ENCODE measurements around the gene ZNF496. TPM values are rescaled to one million over a fixed set of nuclear protein-coding genes. Genes with fewer than 3 reads are reported as not detected.

The ZNF496 gene
- total and polyA plus RNA-seq, 2 of the 4 experiments (the other 2 are of a cell fraction) = 11.7 to 16.2 TPM

- dilution Hi-C loops (cut with HindIII; ENCODE audit: low sequenced_read_pairs, unreplicated experiment) (no loop called here), in situ Hi-C loops (cut with MboI; ENCODE audit: low sequenced_read_pairs) (no loop called here), intact Hi-C loops (cut with micrococcal nuclease) (no loop called here)
- WGBS, 2 experiments (ENCODE audit: extremely low coverage in 2 of 2, insufficient read length in 1 of 2) = no CpG with 5 or more reads among the region's 5 CpGs
- Histone ChIP-seq H3K36me3 (ENCODE audit: control insufficient read depth, insufficient read depth, low read length) (peaks cover 77% of the 10 kb centered on the region), H4K20me1 (ENCODE audit: insufficient read depth, low read length) (no peaks in the 10 kb centered on the region), H4K5ac (ENCODE audit: low read depth, low read length) (no peak overlapping the region), H3K27ac (ENCODE audit: insufficient read depth, low read length) (no peak overlapping the region), H3K9me3 (ENCODE audit: control insufficient read depth, insufficient read depth, low read length) (no peaks in the 10 kb centered on the region), H2AK5ac (ENCODE audit: low read depth, low read length) (no peak overlapping the region), H3K14ac (replicated peaks; ENCODE audit: low read depth, low read length) (no peak overlapping the region), H3K56ac (ENCODE audit: extremely low read depth, insufficient read depth, low read length) (no peak overlapping the region), H2AFZ (replicated peaks; ENCODE audit: low read length, poor library complexity) (no peak overlapping the region), H3K18ac (ENCODE audit: low read depth, low read length) (no peak overlapping the region), H3K4ac (ENCODE audit: low read depth, low read length) (no peak overlapping the region), H2BK5ac (ENCODE audit: low read depth, low read length, poor library complexity, severe bottlenecking) (no peak overlapping the region), H3K4me1 (ENCODE audit: control insufficient read depth, insufficient read depth, low read length) (no peaks in the 10 kb centered on the region), H3K4me2 (ENCODE audit: low read depth, low read length) (no peak overlapping the region), H3K9ac (ENCODE audit: low read depth, low read length) (no peak overlapping the region), H3K27me3 (ENCODE audit: control insufficient read depth, insufficient read depth, low read length) (no peaks in the 10 kb centered on the region), H4K8ac (ENCODE audit: low read depth in 2 of 2, low read length in 2 of 2) (no peak overlapping the region), H3K4me3 (ENCODE audit: insufficient read depth, low read depth, low read length) (no peak overlapping the region), H3K79me1 (ENCODE audit: low read depth in 1 of 2, low read length in 2 of 2) (no peaks in the 10 kb centered on the region), H2BK20ac (ENCODE audit: low read depth, low read length) (no peak overlapping the region), H2BK120ac (ENCODE audit: low read depth, low read length) (no peak overlapping the region), H3K23ac (ENCODE audit: low read depth, low read length) (no peak overlapping the region), H3K9me1 (ENCODE audit: insufficient read depth, low read length) (0 out of 2 replicates have a peak, but pooled peaks cover 2% of the 10 kb centered on the region), H4K91ac (ENCODE audit: insufficient read depth, low read depth, low read length) (no peak overlapping the region), H2AK9ac (replicated peaks; ENCODE audit: low read depth, low read length, poor library complexity) (no peak overlapping the region), H2BK15ac (ENCODE audit: low read depth, low read length) (no peak overlapping the region)
- no peak for ATAC-seq (ENCODE audit: low read depth)
- no peak for DNase-seq
- TF ChIP-seq MAZ (IDR thresholded peaks at IDR 0.05; ENCODE audit: borderline replicate concordance, low read depth, low read length) (no peak), SMC3 (IDR thresholded peaks at IDR 0.05; ENCODE audit: low read depth, low read length) (no peak), NFE2L2 (IDR thresholded peaks at IDR 0.05; ENCODE audit: low read depth, low read length) (no peak), ELK1 (IDR thresholded peaks at IDR 0.05; ENCODE audit: borderline replicate concordance, low read depth, low read length) (no peak), FOS (IDR thresholded peaks at IDR 0.05; ENCODE audit: low read depth, low read length) (no peak), RAD21 (IDR thresholded peaks at IDR 0.05; ENCODE audit: low read length) (no peak), CHD1 (IDR thresholded peaks at IDR 0.05; ENCODE audit: low read depth, low read length) (no peak), MAFK (IDR thresholded peaks at IDR 0.05; ENCODE audit: low read depth, low read length) (no peak), RCOR1 (IDR thresholded peaks at IDR 0.05; ENCODE audit: insufficient replicate concordance, low read length) (no peak), USF2 (IDR thresholded peaks at IDR 0.05; ENCODE audit: low read depth, low read length) (no peak), CEBPB (IDR thresholded peaks at IDR 0.05; ENCODE audit: low read depth, low read length) (no peak), CTCF (conservative IDR thresholded peaks at IDR 0.05; ENCODE audit: low read depth, low read length) (no peak), RFX5 (IDR thresholded peaks at IDR 0.05; ENCODE audit: low read depth, low read length) (no peak), POLR2A (IDR thresholded peaks at IDR 0.05; ENCODE audit: low read depth, low read length) (no peak), BHLHE40 (IDR thresholded peaks at IDR 0.05; ENCODE audit: low read depth, low read length) (no peak)
- ChIA-PET CTCF (no interaction called here), POLR2A (ENCODE audit: unreplicated experiment) (no interaction called here)
- BruUV-seq (replicated peaks) = no TSS peak
Observed at GRCh38 chr1:247303216-247303615, 28.5 kb downstream of the ZNF496 start.
